ENCODE data around the gene DNAJC30. TPM values are rescaled to one million over a fixed set of nuclear protein-coding genes. Genes with fewer than 3 reads are reported as not detected.
"Not testable (repeated sequence)": the region's sequence is repeated elsewhere in the genome, so short reads cannot be mapped to it uniquely, and the experiment has no call there.

DNAJC30 gene
- total and polyA plus RNA-seq, 2 of the 8 experiments (the other 6 are each of a cell fraction or from before 2014, with no cell fraction given) = 6.1 to 6.3 TPM

GRCh38 chr7:73721377-73721817 is 38.1 kb upstream of the DNAJC30 start (continued):
- no peak for TF ChIP-seq FOSL1 (IDR thresholded peaks at IDR 0.05; ENCODE audit: insufficient read depth, low read depth, low read length)
- TF ChIP-seq RNF2 (IDR thresholded peaks at IDR 0.05; ENCODE audit: borderline replicate concordance, low read depth, low read length, missing control alignments, poor library complexity, severe bottlenecking) = no peak

GRCh38 chr7:73720443-73720842 is 37.2 kb upstream of the DNAJC30 start:
- H4K8ac ChIP-seq (ENCODE audit: extremely low read depth, insufficient read depth, low read length); H2BK5ac ChIP-seq (ENCODE audit: low read depth, low read length); H4K20me1 ChIP-seq (replicated peaks in 1 of 2; ENCODE audit: control insufficient read depth in 1 of 2, insufficient read depth in 2 of 2, low read length in 2 of 2); H3K23ac ChIP-seq (ENCODE audit: insufficient read length); H3K56ac ChIP-seq (replicated peaks; ENCODE audit: insufficient read length, low read depth, low read length); H3K9ac ChIP-seq (replicated peaks in 1 of 4; ENCODE audit: extremely low read depth in 1 of 4, low read depth in 3 of 4, low read length in 3 of 4); H4K5ac ChIP-seq (ENCODE audit: insufficient read length, low read depth, low read length); H2BK20ac ChIP-seq (ENCODE audit: low read length); DNase-seq (ENCODE audit: low read depth in 1 of 2, low spot score in 2 of 2); H3K4me3 ChIP-seq (ENCODE audit: extremely low read depth in 1 of 4, insufficient read depth in 2 of 4, low read depth in 3 of 4, low read length in 4 of 4); FAIRE-seq; H3K18ac ChIP-seq (ENCODE audit: extremely low read depth, low read length); H2BK15ac ChIP-seq (ENCODE audit: low read length); H2BK12ac ChIP-seq (ENCODE audit: low read depth, low read length); H3K23me2 ChIP-seq (ENCODE audit: low read depth, low read length); H4K91ac ChIP-seq (replicated peaks; ENCODE audit: insufficient read length, low read length); H3K79me1 ChIP-seq (ENCODE audit: low read depth, low read length); H3K27ac ChIP-seq (ENCODE audit: low read depth, low read length); H3K4me1 ChIP-seq (replicated peaks in 1 of 4; ENCODE audit: control insufficient read depth in 3 of 4, insufficient read depth in 4 of 4, low read length in 3 of 4); H3K36me3 ChIP-seq (ENCODE audit: control insufficient read depth in 2 of 4, insufficient read depth in 4 of 4, low read length in 3 of 4); H2AFZ ChIP-seq (ENCODE audit: low read length); H2AK5ac ChIP-seq (ENCODE audit: low read depth, low read length); H3K14ac ChIP-seq (ENCODE audit: insufficient read length); H3K4ac ChIP-seq (replicated peaks; ENCODE audit: insufficient read length, low read depth, low read length); H2BK120ac ChIP-seq (replicated peaks; ENCODE audit: low read depth, low read length); H3K9me3 ChIP-seq (ENCODE audit: insufficient read depth in 2 of 2, low read depth in 1 of 2, low read length in 1 of 2); H3K79me2 ChIP-seq (ENCODE audit: control insufficient read depth in 1 of 2, insufficient read depth in 2 of 2, low read length in 2 of 2): not testable (repeated sequence)
- 97% methylated on average over 9 of the region's 9 CpGs; no CpG with 5 or more reads in 1 of the 2 experiments for WGBS, 2 experiments (ENCODE audit: extremely low coverage in 1 of 2, insufficient coverage in 1 of 2, insufficient read length in 1 of 2, insufficient replicate concordance in 2 of 2, low coverage in 1 of 2, low lambda C conversion rate in 2 of 2, missing lambda C conversion rate in 1 of 2)
- peak overlapping the region in 1 of 2 experiments; percentile 91; a peak in 1 of 4 replicates for H3K4me2 ChIP-seq (ENCODE audit: insufficient read depth in 1 of 2, low read depth in 2 of 2, low read length in 2 of 2)
- ChIA-PET CTCF (ENCODE audit: partially characterized antibody) (interaction anchor here (0.8 to 2.2 kb wide), 12 partner anchors 8 to 121 kb away, joined by 3 to 14 read pairs (median 4); partner anchors contain the start of gene VPS37D), POLR2A (ENCODE audit: partially characterized antibody) (interaction anchor here (1.2 to 1.5 kb wide), 7 partner anchors 9 to 142 kb away, joined by 3 to 7 read pairs (median 3); partner anchors contain the start of genes ABHD11 and TBL2)
- H3K27me3 ChIP-seq (replicated peaks in 1 of 4; ENCODE audit: control insufficient read depth in 3 of 4, extremely low read depth in 1 of 4, insufficient read depth in 3 of 4, low read length in 3 of 4) = peaks cover 0 to 18% (median 13%) of the 10 kb centered on the region in 4 experiments; a peak in 5 of 7 replicates
